Measurements from ENCODE around the gene DGLUCY. TPM values are rescaled to one million over a fixed set of nuclear protein-coding genes. Genes with fewer than 3 reads are reported as not detected.
A peak's percentile ranks its signal among the peaks of the same experiment; 100 is the strongest.
"Not testable (repeated sequence)": the region's sequence is repeated elsewhere in the genome, so short reads cannot be mapped to it uniquely, and the experiment has no call there.

Gene DGLUCY
- total RNA-seq, 4 donors from 2014 or later, result 47.1 to 145 (median 102) TPM

GRCh38 chr14:91118511-91119068, 4.7 kb downstream of the DGLUCY start:
- H3K4me1 ChIP-seq, result peaks cover under 1 to 56% (median 9%) of the 10 kb centered on the region in 4 donors
- H3K27ac ChIP-seq, result no peak overlapping the region
- no peaks in the 10 kb centered on the region for H3K9me3 ChIP-seq
- no peaks in the 10 kb centered on the region for H3K36me3 ChIP-seq
- TF ChIP-seq CTCF (IDR thresholded peaks at IDR 0.05), result no peak
- TF ChIP-seq POLR2A (IDR thresholded peaks at IDR 0.05), result no peak
- H3K27me3 ChIP-seq, result no peaks in the 10 kb centered on the region
- no peak for DNase-seq
- no peak overlapping the region for H3K4me3 ChIP-seq

GRCh38 chr14:91119556-91120311, 5.9 kb downstream of the DGLUCY start:
- DNase-seq, result peak in 1 of 3 donors; percentile 65
- Histone ChIP-seq H3K36me3 (peaks cover 0 to 6% (median 0%) of the 10 kb centered on the region in 3 donors), H3K27ac (peak overlapping the region in 2 of 4 donors; percentile 4 to 48), H3K4me1 (peaks cover 0 to 50% (median 5%) of the 10 kb centered on the region in 4 donors), H3K27me3 (no peaks in the 10 kb centered on the region), H3K4me3 (no peak overlapping the region), H3K9me3 (no peaks in the 10 kb centered on the region)
- TF ChIP-seq CTCF (IDR thresholded peaks at IDR 0.05), result no peak
- no peak for TF ChIP-seq POLR2A (IDR thresholded peaks at IDR 0.05)

GRCh38 chr14:91123201-91123600, 9.3 kb downstream of the DGLUCY start:
- no peak for TF ChIP-seq POLR2A (IDR thresholded peaks at IDR 0.05)
- TF ChIP-seq CTCF (IDR thresholded peaks at IDR 0.05), result no peak
- peaks cover 0 to 32% (median 2%) of the 10 kb centered on the region in 4 donors for H3K4me1 ChIP-seq

DNA sequence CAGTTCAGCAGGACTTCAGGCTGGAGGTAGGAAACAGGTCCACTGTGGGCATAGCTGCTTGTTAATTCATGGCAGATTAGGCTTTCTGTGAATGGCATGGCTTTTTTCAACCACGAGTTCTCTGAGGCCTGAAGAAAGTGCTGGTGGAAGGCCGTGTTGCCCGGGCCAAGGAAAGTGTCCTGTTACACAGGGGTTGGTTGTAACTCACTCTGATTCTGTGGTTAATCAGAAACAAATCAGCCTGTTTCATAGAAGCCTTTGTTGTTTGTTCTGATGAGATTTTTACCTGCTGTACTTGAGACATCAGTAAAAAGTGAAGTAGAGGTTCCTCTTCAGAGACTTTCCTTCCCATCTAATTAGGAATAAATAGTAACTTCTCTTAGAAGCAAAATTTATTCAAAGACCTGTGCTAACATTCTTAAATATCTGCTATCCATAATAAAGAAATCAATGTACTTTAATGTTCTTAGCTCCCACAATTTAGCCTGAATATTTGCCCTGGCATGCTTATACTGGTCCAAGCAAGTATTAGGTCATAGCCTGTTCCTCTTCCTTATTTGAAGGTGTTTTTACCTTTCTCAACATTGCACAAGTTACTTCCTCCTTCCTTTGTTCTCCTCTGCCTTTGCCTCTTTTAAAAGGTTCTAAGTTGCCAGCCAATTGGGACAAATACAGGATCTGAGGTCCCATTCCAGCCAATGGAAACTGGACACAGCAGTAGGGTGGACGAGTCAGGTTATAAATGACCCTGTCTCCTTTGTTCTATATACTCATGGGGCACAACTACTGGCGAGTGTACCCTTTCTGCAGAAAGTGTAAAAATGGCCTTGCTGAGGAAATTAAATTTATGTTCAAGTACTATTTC, 10.8 kb downstream of the DGLUCY start:
- peaks cover 0 to 21% (median 0%) of the 10 kb centered on the region in 4 donors for H3K4me1 ChIP-seq
- H3K27ac ChIP-seq, result peak overlapping the region in 2 of 4 donors; percentile 15 to 19
- not testable (repeated sequence) for H3K4me3 ChIP-seq, H3K9me3 ChIP-seq, H3K27me3 ChIP-seq, DNase-seq
- peaks cover 0 to 13% (median 0%) of the 10 kb centered on the region in 3 donors for H3K36me3 ChIP-seq

More at GRCh38 chr14:91123201-91123600, 9.3 kb downstream of the DGLUCY start:
- H3K4me3 ChIP-seq, result no peak overlapping the region
- H3K27ac ChIP-seq, result peak overlapping the region in 1 of 4 donors; percentile 13
- peaks cover 0 to 13% (median 0%) of the 10 kb centered on the region in 3 donors for H3K36me3 ChIP-seq
- no peaks in the 10 kb centered on the region for H3K9me3 ChIP-seq
- DNase-seq, result no peak
- no peaks in the 10 kb centered on the region for H3K27me3 ChIP-seq

- Histone ChIP-seq H3K36me3 (peaks cover 0 to 13% (median 0%) of the 10 kb centered on the region in 3 donors), H3K27me3 (no peaks in the 10 kb centered on the region), H3K9me3 (no peaks in the 10 kb centered on the region), H3K4me3 (no peak overlapping the region), H3K4me1 (peaks cover 0 to 15% (median 0%) of the 10 kb centered on the region in 4 donors), H3K27ac (no peak overlapping the region)
- no peak for TF ChIP-seq CTCF (IDR thresholded peaks at IDR 0.05)
- no peak for TF ChIP-seq POLR2A (IDR thresholded peaks at IDR 0.05)
- no peak for DNase-seq
Measured at GRCh38 chr14:91125271-91125660, 11.4 kb downstream of the DGLUCY start.

Measured in Peyer's patch (tissue), 4 donors.